COR-L47 (cell line): Measurements from ENCODE around the gene UBE2Z.
"Not testable (repeated sequence)": the region's sequence is repeated elsewhere in the genome, so short reads cannot be mapped to it uniquely, and the experiment has no call there.

Experiments used
- DNase-seq: peaks from one replicate; lab custom pipeline; 2025; lab: John Stamatoyannopoulos, UW

The UBE2Z gene

DNA sequence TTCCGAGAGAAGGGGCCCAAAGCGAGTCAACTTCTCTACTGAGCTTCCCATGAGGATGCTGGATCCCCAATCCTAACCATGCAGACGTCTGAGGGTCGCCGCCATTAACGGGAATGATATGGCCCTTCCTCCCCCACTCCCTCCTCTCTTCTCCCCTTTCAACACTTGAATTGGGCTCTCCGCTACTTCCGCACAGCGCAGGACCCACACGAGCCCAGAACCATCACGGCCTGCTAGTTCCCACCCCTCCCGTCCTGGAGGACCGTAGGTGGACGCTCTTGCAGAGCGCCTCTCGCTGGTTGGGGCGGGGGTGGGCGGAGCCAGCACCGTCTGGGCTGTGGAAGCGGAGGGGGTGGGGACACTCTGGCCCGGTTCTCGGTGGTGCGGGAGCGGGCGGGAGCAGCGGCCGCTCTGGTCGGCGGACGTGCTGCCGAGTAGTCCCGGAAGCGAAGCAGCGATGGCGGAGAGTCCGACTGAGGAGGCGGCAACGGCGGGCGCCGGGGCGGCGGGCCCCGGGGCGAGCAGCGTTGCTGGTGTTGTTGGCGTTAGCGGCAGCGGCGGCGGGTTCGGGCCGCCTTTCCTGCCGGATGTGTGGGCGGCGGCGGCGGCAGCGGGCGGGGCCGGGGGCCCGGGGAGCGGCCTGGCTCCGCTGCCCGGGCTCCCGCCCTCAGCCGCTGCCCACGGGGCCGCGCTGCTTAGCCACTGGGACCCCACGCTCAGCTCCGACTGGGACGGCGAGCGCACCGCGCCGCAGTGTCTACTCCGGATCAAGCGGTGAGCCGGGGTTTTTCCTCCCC lies at the start of gene UBE2Z:
Gene UBE2Z, plus strand, starts transcription at position 361 of the 797 bp plus-strand sequence. Its CDS starts 97 bp downstream, at position 458.
- peak; percentile 85 for DNase-seq

DNA sequence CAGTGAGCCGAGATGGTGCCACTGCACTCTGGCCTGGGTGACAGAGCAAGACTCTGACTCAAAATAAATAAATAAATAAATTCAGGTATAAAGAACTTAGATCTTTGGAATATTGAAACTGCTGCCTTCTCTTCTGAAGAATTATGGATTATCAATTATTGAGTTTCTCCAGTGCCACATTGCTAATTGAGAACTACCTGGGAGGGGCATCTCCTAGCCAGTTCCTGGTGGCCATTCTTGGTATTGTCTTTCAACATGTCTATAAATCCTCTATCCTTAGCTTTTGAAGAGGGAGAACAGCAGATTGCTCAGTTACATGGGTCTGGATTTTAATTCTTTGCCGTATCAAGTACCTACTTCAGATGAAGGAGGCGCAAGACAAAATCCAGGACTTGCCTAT lies 48.2 kb upstream of the UBE2Z start:
- no peak for DNase-seq

DNA sequence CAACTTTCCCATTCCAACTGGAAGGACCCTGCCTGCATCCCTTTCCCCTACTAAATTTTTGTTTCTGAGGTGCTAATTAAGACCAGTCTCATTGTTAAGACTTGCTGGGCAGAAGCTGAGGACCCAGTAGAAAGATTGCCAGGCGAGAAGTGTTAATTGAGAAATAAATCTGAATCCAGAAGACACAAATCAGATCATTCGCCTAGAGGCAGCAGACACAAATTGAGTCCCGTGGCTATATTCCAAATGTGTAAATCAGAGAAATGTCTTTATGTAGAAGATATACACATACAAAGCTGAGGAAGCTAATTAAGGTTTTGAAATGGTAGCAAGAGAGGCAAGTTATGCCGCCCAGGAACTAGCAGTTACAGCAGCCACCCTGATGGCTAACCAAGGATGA lies 47.8 kb upstream of the UBE2Z start:
- DNase-seq = no peak

DNA sequence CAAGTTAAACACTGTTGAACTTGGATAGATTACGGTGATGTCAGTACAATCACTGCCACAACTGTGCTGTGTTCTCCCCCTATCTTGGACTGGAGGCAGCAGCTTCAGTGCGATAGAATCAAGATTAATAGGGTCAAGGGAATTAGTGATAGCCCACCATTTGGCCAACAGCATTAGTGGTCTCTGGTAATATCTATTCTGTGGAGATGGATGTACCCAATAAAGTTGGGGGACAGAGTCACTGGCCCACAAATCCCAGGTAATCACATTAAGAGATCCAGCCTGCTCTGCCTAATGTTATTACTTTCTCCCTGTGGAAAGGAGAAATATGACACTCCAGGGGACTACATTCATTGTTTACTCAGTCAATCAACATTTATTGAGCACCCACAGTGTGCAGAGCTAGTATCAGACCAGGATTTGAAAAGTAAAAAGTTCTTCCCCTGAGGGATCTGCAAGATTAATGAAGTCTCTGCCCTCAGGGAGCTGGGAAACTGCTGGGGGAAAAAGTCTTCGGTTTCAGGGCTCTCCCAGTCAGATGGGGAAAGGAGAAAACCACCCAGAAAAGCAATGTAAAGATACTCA lies 39.2 kb upstream of the UBE2Z start:
- DNase-seq = no peak

DNA sequence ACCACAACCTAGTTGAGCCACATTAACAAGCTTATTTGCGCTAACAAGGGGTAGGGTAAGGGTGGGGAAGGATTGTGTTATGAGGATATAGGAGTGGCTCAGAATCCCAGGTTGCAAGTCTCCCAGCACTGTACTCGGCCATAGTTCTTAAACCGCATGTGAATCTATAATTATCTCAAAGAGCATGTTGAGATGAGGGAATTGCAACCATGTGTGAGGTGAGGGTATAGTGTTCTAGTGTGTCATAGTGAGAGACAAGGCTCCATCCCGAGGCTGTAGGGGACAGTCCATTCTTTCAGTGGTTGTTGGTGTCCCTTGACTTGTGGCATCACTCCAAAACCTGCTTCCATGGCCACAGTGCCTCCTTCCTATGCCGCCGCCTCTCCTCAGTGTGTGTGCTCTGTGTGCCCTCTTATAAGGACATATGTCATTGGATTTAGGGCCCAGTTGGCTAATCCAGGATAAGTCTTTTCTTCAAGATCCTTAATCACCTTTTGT lies 38.3 kb upstream of the UBE2Z start:
- DNase-seq = no peak

DNA sequence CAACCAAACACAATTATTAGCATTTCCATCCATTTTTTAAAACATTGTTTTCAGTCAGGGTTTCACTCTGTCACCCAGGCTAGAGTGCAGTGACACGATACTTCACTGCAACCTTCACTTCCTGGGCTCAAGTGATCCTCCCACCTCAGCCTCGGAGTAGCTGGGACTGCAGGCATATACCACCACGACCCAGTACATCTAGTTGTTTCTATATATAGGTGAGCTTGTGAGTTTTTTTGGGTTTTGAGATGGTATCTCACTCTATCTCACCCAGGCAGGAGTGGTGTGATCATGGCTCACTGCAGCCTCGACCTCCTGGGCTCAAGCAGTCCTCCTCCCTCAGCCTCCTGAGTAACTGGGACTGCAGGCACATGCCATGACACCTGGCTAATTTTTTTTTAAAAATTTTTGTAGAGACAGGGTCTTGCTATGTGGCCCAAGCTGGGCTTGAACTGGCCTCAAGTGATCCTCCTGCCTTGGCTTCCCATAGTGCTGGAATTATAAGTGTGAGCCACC lies 37.1 kb upstream of the UBE2Z start:
- no peak for DNase-seq

DNA sequence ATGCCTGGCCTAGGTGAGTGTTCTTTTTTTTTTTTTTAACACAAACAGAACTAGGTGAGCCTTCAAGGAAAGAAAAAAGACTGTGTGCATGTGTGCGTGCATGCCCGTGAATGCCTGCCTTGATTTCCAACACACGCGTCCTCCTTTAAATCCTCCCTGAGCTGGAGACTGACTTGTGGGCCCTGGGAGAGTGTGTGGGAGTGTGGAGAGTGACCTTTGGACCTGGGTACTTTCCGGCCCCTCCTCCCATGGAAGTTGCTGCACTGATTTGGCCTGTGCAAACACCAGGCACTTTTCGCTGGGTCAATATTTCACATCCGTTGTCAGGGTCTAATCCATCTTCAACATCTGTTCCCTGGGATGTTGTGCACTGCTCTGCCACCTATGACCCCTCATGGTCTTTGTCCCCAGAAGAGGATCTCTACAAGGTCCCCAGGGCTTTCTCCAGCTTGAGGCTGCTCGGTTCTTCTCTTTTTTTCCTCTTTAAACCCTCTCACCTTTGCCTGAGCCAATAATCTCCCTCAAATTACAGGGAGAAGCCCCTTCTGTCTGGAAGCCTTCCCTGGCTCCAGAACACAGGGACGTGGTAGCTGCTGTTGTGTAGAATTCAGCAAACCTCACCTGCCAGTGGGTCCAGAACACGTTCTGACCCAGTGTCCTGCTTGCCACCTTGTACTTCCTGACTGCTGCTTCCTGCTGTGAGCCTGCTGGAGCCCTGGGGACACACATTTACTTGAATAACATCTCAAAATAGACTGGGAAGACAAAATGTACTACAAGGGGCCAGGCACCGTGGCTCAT lies 36.5 kb upstream of the UBE2Z start:
- no peak for DNase-seq

DNA sequence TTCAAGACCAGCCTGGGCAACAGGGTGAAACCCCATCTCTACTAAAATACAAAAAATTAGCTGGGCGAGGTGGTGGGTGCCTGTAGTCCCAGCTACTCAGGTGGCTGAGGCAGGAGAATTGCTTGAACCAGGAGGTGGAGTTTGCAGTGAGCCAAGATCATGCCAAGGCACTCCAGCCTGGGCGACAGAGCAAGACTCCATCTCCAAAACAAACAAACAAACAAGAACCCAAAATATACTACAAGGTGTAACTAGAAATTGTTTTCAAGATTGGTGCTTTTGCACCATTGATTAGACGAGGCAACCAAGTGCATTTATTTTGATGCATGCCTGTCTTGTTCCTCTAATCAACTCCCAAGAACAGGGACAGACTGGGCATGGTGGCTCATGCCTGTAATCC lies 35.8 kb upstream of the UBE2Z start:
- DNase-seq = not testable (repeated sequence)

DNA sequence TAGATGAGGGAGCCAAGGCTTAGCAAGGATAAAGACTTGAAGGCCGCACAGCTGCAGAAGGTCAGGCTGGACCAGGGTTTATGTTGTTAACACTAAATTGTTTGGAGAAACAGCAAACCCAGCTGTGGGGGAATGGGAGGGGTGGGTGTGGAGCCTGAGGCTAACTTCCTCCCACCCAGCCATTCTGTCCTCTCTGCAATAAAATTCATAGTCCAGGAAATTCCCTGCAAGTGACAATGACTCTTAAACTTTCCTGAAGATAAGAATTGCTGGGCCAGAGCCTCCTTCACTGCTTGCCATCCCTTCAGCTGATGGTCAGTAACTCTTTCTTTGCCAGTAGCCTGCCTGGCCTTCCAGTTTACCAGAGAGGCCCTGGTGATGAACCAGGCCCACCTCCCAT lies 35.0 kb upstream of the UBE2Z start:
- DNase-seq = no peak

DNA sequence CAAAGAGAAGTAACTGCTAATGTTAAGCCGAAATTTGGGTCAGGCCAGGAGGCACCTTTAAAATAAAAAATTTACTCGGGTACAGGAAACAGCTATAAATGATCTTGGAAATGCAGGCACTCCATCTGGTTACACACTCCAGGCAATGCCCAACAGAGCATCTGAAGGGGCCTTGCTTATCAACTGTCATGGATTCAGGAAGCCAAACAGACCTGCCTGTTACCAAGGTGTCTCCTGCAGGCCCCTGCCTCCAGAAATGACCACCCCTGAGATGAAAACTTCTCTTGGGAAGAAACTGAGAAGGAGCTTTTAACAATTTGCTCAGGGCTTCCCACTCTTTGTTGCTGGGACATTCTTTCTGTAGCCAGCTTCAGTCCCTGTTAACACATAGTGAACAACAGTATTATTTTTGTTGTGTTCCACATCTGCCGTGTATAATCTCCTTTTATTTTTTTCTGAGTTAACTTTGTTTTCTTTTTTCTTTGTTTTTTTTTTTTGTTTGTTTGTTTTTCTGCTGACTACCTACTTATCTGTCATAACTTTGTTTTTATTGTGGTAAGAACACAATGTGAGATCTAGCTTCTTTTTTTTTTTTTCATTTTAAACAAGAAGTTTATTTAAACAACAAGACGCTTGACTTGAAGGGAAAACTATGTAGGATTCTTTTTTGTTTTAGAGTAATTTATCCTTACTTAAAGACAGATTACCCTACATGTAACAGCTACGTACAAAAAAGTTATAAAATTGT lies 34.3 kb upstream of the UBE2Z start:
- no peak for DNase-seq

DNA sequence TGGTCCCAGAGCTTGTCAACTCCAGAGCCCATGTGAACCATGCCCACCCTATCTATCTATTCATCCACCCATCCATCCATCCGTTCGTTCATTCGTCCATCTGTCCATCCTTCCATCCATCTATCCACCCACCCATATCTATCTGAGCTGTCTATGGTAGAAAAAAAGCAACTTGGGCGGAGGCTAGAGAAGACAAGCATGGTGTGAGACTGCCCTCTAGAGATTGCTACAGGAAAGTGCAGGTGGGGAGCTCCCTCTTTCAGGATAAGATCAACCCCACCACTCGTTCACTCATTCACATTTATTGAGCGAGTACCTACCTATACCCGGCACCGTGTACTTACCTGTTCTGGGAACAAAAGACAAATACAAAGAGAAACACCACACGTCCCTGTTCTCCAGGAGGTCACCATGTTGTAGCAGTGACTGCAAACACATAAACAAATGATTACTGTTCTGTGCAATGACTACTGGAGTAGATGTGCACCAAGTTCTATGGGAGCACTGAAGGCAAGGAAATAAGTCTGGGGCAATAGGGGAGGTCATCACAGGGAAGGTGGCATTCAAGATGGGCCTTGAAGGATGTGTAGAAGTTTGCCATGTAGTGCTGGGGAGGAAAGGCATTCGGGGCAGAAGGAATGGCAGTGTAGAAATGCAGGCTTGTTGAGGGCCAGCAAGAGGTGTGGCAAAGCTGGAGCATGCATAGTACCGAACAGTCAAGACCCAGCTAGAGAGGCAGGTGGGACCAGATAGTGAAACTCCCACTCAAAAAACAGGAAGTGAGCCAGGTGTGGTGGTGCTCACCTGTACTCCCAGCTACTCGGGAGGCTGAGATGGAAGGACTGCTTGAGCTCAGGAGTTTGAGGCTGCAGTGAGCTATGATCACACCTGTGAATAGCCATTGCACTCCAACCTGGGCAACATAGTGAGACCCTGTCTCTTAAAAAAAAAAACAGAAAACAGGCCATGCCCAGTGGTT lies 29.0 kb upstream of the UBE2Z start:
- peak; percentile 54 for DNase-seq

DNA sequence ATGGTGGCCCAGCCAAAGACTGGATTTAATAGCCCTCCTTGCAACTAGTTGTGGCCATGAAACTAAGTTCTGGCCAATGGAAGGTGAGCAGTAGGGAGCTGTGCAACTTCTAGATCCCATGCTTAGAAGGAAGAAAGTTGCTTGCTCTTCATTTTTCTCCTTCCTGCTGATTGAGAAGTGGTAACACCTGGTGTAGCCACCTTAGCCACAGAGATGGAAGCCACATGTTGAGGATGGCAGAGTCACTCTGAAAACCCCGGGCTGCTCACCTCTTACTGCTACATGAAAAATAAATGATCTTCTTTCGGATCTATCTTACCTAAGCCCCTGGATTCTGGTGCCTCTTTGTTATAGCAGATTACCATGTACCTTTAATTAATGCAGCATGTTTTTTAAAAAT lies 25.9 kb upstream of the UBE2Z start:
- no peak for DNase-seq

DNA sequence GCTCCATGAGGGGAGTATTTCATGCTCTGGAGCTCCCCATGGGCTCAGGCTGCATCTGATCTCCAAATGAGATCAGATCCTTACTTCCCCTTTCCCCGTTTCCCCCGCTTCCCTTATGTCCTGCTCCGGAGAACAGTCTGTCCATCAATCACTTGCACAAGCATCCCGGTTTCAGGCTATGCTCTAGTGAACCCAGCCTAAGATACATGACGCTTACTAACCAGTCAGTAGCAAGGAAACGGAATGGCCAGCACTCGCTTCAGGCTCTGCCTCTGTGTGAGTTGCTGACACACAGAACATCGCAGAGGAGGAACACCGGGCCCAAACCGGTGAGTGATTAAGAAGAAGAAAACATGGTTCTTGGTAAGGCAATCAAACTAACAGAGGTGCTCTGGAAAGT lies 25.0 kb upstream of the UBE2Z start:
- DNase-seq = no peak

DNA sequence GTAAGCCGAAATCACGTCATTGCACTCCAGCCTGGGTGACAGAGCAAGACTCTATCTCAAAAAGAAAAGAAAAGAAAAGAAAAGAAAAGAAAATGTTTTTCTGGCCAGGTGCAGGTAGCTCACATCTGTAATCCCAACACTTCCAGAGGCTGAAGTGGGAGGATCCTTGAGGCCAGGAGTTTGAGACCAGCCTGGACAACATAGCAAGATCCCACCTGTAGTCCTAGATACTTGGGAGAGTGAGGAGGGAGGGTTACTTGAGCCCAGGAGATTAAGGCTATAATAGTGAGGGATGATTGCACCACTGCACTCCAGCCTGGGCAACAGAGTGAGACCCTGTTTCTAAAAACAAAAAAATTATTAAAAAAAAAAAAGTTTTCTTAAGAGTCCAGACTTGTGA lies 18.1 kb upstream of the UBE2Z start:
- no peak for DNase-seq

DNA sequence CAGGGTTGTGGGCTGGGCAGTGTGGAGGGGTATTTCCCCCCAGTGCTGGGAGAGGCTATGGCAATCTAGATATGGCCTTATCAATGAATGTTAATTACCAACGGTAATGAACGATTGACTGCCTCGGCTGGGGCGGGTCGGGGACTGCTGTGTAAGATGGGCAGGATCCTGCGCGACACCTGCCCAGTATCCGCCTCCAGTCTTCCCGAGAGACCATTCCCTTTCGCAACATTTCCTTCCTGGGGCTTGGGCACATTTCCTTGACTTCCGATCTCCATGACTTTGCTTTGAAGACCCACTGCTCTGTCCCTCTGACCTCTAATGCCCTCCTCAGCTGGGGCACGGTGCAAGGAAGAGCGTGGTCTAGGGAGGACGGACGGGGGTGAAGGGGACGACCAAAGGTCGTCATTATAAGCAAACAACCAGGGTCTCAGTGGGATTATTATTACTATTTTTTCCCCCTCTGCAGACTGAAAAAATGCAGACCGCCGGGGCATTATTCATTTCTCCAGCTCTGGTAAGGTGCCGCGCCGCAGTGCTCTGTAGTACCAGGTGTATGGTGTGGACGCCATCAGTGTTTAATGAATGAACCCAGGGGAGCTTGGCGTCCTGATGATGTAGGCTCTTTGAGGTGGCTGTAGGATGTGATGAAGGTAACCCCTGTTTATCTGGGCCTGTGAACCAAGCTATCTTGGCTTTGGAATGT lies 15.1 kb upstream of the UBE2Z start:
- no peak for DNase-seq

DNA sequence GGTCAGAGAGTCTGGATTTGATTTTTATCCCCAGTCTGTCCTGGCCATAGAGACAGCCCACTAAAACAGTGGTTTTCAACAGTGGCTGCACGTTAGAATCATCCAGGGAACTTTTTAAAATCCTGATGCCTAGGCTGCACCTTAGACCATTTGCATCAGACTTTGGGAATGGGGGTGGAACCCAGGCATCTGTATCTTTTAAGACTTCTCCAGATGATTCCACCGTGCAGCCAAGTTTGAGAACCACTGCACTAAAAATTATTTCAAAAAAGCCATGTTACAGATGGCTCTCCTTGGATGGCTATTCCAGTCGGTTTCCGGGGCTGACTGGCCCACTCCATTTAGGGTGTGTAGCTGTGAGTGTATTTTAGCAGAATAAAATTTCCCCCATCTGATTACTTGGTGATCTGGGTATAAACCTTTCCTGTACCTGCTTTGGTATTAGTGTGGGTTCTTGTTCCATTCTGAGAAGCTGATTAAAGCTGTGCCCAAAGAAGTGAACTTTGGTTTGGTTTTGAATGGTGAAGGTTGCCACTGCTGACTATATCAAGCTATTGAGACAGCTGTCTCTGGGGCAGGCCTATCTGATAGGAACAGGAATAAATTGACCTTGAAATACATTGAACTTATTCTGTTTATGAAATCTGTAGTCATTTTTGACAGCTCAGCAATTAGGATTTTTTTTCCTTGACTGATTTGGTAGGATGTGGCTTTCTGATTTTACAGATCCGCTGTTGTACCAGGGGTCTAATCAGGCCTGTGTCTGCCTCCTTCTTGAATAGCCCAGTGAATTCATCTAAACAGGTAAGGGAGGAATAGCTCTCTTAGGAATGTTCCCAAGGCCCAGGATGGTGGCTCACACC lies 14.3 kb upstream of the UBE2Z start:
- DNase-seq = no peak

DNA sequence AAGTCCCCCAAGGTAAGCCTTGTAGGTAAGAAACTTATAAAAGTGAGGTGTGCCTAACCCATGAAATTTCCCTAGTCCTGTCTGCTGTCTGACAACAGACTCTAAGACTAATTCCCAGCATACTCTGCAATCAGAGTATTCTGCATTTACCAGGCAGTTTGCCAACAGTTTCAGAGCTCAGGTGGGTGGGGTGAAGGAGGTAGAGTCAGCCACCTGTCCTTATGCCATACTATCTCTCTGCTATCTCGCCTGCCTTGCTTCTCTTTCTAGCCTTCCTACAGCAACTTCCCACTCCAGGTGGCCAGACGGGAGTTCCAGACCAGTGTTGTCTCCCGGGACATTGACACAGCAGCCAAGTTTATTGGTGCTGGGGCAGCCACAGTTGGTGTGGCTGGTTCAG lies 13.3 kb upstream of the UBE2Z start:
- DNase-seq = no peak

DNA sequence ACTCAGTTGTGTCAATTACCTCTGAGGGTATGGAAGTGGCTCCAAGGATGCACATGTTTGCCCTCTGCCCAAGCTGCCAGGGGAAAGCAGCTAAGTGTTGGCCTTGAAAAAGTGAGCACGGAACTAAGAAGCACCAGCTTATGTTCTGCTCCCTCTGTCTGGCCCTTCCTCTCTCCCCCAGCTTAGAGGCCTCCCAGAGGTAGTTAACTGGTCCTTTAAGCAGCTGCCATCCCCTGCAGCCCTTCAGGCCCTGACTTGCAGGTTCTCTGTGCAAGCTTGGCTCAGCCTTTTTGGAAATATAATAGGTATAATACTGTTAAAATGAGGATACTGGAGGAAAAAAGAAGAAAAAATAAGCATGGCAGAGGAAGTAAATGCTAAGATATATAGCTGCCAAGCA lies 7.0 kb upstream of the UBE2Z start:
- DNase-seq = no peak

DNA sequence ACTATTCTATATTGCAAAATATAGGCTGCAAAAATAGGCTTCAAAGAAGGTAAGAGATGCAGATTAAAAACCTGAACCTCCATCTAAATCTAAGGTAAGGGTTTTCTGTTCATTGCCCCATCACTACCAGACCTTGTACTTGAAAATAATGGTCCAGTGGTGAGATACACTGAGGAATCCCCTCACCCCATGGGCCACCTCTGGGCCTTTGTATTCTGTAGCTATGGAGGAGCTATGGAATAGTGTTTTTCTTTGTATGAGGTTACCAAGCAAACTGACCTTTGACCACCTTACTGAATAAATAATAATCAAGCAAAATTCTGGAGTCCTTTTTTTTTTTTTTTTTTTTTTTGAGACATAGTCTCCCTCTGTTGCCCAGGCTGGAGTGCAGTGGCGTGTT lies 4.8 kb upstream of the UBE2Z start:
- no peak for DNase-seq
